ENCODE data around the gene ANKZF1. TPM values are rescaled to one million over a fixed set of nuclear protein-coding genes. Genes with fewer than 3 reads are reported as not detected.

ANKZF1 gene
- total RNA-seq, 6 experiments from 2014 or later, result 19.3 to 27.8 (median 24.5) TPM

DNA sequence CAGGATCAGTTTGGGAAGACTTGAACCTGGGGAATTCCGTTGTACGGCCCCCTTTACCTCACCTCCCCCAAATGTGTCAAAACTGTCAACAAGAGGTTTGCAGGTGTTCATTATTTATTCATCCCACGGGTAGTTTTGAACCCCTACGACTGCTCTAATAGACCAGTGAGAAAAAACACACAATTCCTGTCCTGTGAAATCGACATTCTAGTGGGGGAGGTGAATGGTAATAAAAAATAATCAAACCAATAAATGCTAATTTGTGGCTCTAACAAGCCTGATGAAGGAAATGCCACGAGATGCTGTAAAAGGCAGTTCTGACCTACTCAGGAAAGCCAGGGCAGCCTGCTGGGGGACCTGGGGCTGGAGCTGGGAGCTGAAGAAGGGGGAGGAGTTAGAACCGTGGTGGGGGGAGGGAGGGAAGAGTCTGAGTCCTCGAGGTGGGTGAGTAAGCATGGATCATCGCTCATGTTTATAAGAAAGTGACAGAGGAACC lies 49.1 kb downstream of the ANKZF1 start:
- Histone ChIP-seq H3K9me3 (no peaks in the 10 kb centered on the region), H3K36me3 (peaks cover 0 to 28% (median 5%) of the 10 kb centered on the region in 4 donors), H3K27me3 (no peaks in the 10 kb centered on the region), H3K27ac (peak overlapping the region; percentile 95 to 100 (median 99)), H3K4me1 (peaks cover 0 to 15% (median 0%) of the 10 kb centered on the region in 4 donors), H3K4me3 (peak overlapping the region; percentile 48 to 93 (median 75))
- peak in 2 of 4 donors; percentile 52 to 61 for ATAC-seq
- DNase-seq, result no peak
- WGBS (ENCODE audit: insufficient coverage, low coverage, low lambda C conversion rate, missing lambda C conversion rate), result 12% methylated on average over 8 of the region's 9 CpGs
- TF ChIP-seq, protein P1, sequence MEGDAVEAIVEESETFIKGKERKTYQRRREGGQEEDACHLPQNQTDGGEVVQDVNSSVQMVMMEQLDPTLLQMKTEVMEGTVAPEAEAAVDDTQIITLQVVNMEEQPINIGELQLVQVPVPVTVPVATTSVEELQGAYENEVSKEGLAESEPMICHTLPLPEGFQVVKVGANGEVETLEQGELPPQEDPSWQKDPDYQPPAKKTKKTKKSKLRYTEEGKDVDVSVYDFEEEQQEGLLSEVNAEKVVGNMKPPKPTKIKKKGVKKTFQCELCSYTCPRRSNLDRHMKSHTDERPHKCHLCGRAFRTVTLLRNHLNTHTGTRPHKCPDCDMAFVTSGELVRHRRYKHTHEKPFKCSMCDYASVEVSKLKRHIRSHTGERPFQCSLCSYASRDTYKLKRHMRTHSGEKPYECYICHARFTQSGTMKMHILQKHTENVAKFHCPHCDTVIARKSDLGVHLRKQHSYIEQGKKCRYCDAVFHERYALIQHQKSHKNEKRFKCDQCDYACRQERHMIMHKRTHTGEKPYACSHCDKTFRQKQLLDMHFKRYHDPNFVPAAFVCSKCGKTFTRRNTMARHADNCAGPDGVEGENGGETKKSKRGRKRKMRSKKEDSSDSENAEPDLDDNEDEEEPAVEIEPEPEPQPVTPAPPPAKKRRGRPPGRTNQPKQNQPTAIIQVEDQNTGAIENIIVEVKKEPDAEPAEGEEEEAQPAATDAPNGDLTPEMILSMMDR (IDR thresholded peaks at IDR 0.05), result no peak
- no peak for TF ChIP-seq POLR2A (IDR thresholded peaks at IDR 0.05)
- intact Hi-C loops (cut with DNase I), result no loop called here

DNA sequence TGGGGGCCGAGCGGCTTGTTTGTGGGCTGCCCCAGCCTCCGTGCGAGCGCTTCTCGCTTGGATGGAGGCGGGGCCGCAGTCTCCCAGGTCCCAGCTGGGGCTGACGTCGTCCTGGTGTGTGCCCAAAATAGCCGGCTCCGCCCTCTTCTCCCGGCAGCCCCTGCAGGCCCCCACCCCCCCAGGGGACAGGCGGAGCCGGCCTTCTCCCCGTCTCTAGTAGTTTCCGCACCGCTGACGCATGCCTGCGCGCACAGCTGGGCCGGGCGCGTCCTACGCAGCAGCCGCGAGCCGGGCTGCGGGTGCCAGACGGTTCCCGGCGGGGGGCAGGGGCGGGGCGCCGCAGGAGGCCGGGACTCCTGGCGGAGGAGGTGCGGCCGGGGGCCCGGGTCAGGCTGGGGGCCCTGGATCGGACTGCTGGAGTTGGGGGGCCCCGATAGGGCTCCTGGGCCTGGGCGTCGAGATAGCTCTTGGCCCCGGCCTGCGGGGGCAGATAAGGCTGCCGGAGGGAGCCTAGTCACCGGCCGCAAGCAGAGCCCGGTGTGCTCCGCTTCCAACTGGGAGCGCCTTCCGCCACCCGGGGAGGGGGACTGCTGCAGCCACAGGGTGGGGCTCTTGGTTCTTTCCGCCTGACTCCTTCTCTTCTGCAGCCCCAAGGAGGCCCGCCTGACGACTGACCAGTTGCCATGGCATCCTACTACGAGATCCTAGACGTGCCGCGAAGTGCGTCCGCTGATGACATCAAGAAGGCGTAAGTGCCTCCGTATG lies 49.7 kb downstream of the ANKZF1 start, which contains the start of gene DNAJB2:
Gene DNAJB2, plus strand, starts transcription at position 216 of the 765 bp plus-strand sequence. Its CDS starts 468 bp downstream, at position 684.
- intact Hi-C loops (cut with DNase I), result no loop called here
- TF ChIP-seq, protein P1 (IDR thresholded peaks at IDR 0.05), result peak in 1 of 4 donors; percentile 5
- TF ChIP-seq POLR2A (IDR thresholded peaks at IDR 0.05), result peak; percentile 96
- Histone ChIP-seq H3K27me3 (no peaks in the 10 kb centered on the region), H3K4me1 (peaks cover 0 to 15% (median 0%) of the 10 kb centered on the region in 4 donors), H3K9me3 (no peaks in the 10 kb centered on the region), H3K27ac (peak within 1 kb of the TSS; percentile 95 to 100 (median 99)), H3K36me3 (peaks cover 0 to 33% (median 5%) of the 10 kb centered on the region in 4 donors), H3K4me3 (peak within 1 kb of the TSS; percentile 48 to 93 (median 75))
- 0% methylated on average over 12 of the region's 65 CpGs for WGBS (ENCODE audit: insufficient coverage, low coverage, low lambda C conversion rate, missing lambda C conversion rate)
- DNase-seq, result peak; percentile 99
- peak; percentile 94 to 97 (median 96) for ATAC-seq

GRCh38 chr2:219279916-219280516 lies 50.4 kb downstream of the ANKZF1 start:
- peaks cover 0 to 15% (median 0%) of the 10 kb centered on the region in 4 donors for H3K4me1 ChIP-seq
- 40% methylated on average over 9 of the region's 12 CpGs for WGBS (ENCODE audit: insufficient coverage, low coverage, low lambda C conversion rate, missing lambda C conversion rate)
- no peaks in the 10 kb centered on the region for H3K27me3 ChIP-seq
- ATAC-seq (peak in 1 of 4 donors; percentile 1), DNase-seq (no peak)
- peak overlapping the region; percentile 48 to 93 (median 75) for H3K4me3 ChIP-seq
- peak overlapping the region; percentile 95 to 100 (median 99) for H3K27ac ChIP-seq
- intact Hi-C loops (cut with DNase I), result no loop called here
- TF ChIP-seq, protein P1 (IDR thresholded peaks at IDR 0.05), result peak in 1 of 4 donors; percentile 13
- no peak for TF ChIP-seq POLR2A (IDR thresholded peaks at IDR 0.05)
- no peaks in the 10 kb centered on the region for H3K9me3 ChIP-seq
- peaks cover 0 to 40% (median 8%) of the 10 kb centered on the region in 4 donors for H3K36me3 ChIP-seq

DNA sequence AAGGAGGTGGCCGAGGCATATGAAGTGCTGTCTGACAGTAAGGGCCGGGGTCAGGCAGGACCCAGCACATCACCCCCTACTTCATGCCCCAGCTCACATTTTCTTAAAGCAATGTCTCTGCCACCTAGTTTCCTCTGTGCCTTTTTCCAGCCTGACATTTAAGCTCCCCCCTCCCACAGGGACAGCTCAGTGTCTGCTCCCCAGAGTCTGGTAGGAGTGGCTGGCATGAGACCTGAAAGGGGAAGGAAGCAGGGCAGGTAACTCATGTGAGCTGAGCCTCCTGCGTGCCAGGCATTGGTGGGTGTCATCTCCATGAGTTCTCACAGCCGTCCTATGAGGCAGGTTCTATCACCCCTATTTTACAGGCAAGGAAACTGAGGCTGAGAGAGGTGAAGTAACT lies 51.0 kb downstream of the ANKZF1 start:
- Histone ChIP-seq H3K27me3 (no peaks in the 10 kb centered on the region), H3K4me3 (no peak overlapping the region), H3K36me3 (peaks cover 0 to 47% (median 10%) of the 10 kb centered on the region in 4 donors)

More for the DNA sequence above, 51.0 kb downstream of the ANKZF1 start:
- no peak for TF ChIP-seq POLR2A (IDR thresholded peaks at IDR 0.05)
- TF ChIP-seq, protein P1 (IDR thresholded peaks at IDR 0.05), result no peak
- Histone ChIP-seq H3K4me1 (peaks cover 0 to 15% (median 0%) of the 10 kb centered on the region in 4 donors), H3K9me3 (no peaks in the 10 kb centered on the region), H3K27ac (peak overlapping the region in 1 of 3 donors; percentile 99)
- 80% methylated on average over 1 of the region's 4 CpGs for WGBS (ENCODE audit: insufficient coverage, low coverage, low lambda C conversion rate, missing lambda C conversion rate)
- no peak for DNase-seq
- ATAC-seq, result no peak
- intact Hi-C loops (cut with DNase I), result no loop called here

Measured in right lobe of liver (tissue), 6 donors.